Spleen (tissue), 11 donors: ENCODE measurements around the gene PLXNA3. TPM values are rescaled to one million over a fixed set of nuclear protein-coding genes. Genes with fewer than 3 reads are reported as not detected.
A peak's percentile ranks its signal among the peaks of the same experiment; 100 is the strongest.

Source experiments
- DNase-seq: peaks from one replicate; pipeline ENCODE4 v3.0.0-alpha.2; 2020
- H3K27ac ChIP-seq, 8 donors: fragments of 200-600 bp; sonication (generic) in 7 of 8; 1 replicate in 4 of 8; 2 replicates in 4 of 8; pipeline versions ENCODE4 v1.5.0 to v1.8.0; 2016 to 2021; ENCODE audit warnings: inconsistent platforms in 4 of 8, mild to moderate bottlenecking in 4 of 8, moderate library complexity in 1 of 8
- H3K27me3 ChIP-seq, 7 donors: fragments of 200-600 bp; sonication (generic) in 6 of 7; replicated peaks in 1 of 7; 1 replicate in 4 of 7; 2 replicates in 3 of 7; pipeline versions ENCODE4 v1.5.0 to v1.8.0; 2016 to 2021; ENCODE audit warnings: inconsistent platforms in 3 of 7, mild to moderate bottlenecking in 1 of 7
- H3K36me3 ChIP-seq, 6 donors: fragments of 200-600 bp; sonication (generic) in 5 of 6; 1 replicate in 4 of 6; 2 replicates in 2 of 6; pipeline versions ENCODE4 v1.5.0 to v1.8.0; 2016 to 2021; ENCODE audit warnings: inconsistent platforms in 2 of 6
- H3K4me1 ChIP-seq, 6 donors: fragments of 200-600 bp; sonication (generic) in 5 of 6; 1 replicate in 3 of 6; 2 replicates in 3 of 6; pipeline versions ENCODE4 v1.5.0 to v1.8.0; 2016 to 2021; ENCODE audit warnings: inconsistent platforms in 3 of 6
- H3K4me3 ChIP-seq, 8 donors: fragments of 200-600 bp; sonication (generic) in 7 of 8; 1 replicate in 4 of 8; 2 replicates in 4 of 8; pipeline versions ENCODE4 v1.5.0 to v1.8.0; 2016 to 2021; ENCODE audit warnings: inconsistent platforms in 4 of 8, mild to moderate bottlenecking in 4 of 8, moderate library complexity in 2 of 8
- H3K9me3 ChIP-seq, 8 donors: fragments of 200-600 bp; sonication (generic) in 7 of 8; 1 replicate in 4 of 8; 2 replicates in 4 of 8; pipeline versions ENCODE4 v1.5.0 to v1.8.0; 2016 to 2021; ENCODE audit warnings: inconsistent platforms in 4 of 8
- CTCF ChIP-seq, 11 experiments: fragments of 200-600 bp in 7 of 11; fragments of 450-650 bp in 4 of 11; sonication (generic) in 4 of 11; IDR thresholded peaks in 8 of 11; conservative IDR thresholded peaks in 3 of 11; 1 replicate in 7 of 11; 2 replicates in 4 of 11; pipeline versions ENCODE4 v1.4.0 to v1.8.0; 2016 to 2021; ENCODE audit warnings: antibody characterized with exemption in 11 of 11, inconsistent platforms in 4 of 11, mild to moderate bottlenecking in 1 of 11
- POLR2A ChIP-seq, 3 donors: fragments of 450-650 bp; IDR thresholded peaks; one replicate each; pipeline ENCODE4 v1.5.1; 2017; ENCODE audit warnings: antibody characterized with exemption in 3 of 3, mild to moderate bottlenecking in 1 of 3
- POLR2AphosphoS5 ChIP-seq, 3 donors: sonication (generic); formaldehyde crosslinking; IDR thresholded peaks; one replicate each; pipeline ENCODE4 v1.5.1; 2017; ENCODE audit warnings: antibody characterized with exemption in 3 of 3
- WGBS, 5 donors: extraction: QIAGEN DNeasy Blood & Tissue Kit in 3 of 5; methylation state at CpG; one replicate each; pipeline versions ENCODE4 v1.1.5 to v1.1.7; 2013 to 2018; 5-methylcytosine and 5-hydroxymethylcytosine counted together
- intact Hi-C: fragments of 100-400 bp; cut with DNase I; formaldehyde crosslinking; loops from one replicate; pipeline ENCODE4 v1.15.0; 2023; ENCODE audit warnings: low total_unique reads
- microRNA-seq, 3 donors: library from miRNA; unstranded; fragments of <30 nt; microRNA quantifications; one replicate each; pipeline versions ENCODE4 to v1.1.0, GENCODE V29; 2019 to 2020
- polyA plus RNA-seq, 3 donors: library from polyadenylated mRNA; stranded (reverse); fragments of 200-250 nt; gene quantifications; one replicate each; pipeline ENCODE4 v1.2.1, GENCODE V29; 2013
- small RNA-seq, 4 donors: library from RNA; depleted of rRNA; stranded (forward); fragments of <200 nt; gene quantifications; one replicate each; pipeline ENCODE3, GENCODE V24; 2016
- total RNA-seq, 7 donors: library from RNA; depleted of rRNA in 3 of 7; stranded (reverse); fragments of >200 nt in 3 of 7; fragmentation: NEBNext Ultra II Directional in 4 of 7; extraction: Animal tissue kit (Norgen Biotek cat#: 25700) in 4 of 7; gene quantifications; one replicate each; pipeline versions ENCODE4 v1.1.0 to v1.2.1, GENCODE V29; 2016 to 2021
- donor health status: healthy with polysubstance abuse.
- donor health status: DM: no; HTN: no; CAD: no; lungs with moderate emphysema.
- donor health status: DM: no; HTN: no; CAD: no.
- donor health status: Bipolar disorder and iron deficiency.
- donor health status: healthy.
- donor health status: DM: no; HTN: no; CAD: no.
- donor health status: DM: yes; HTN: yes; CAD: no.

Gene PLXNA3
- total and polyA plus RNA-seq, 10 donors: 2.5 to 46.8 (median 14.7) TPM

GRCh38 chrX:154526901-154527675, 69.0 kb downstream of the PLXNA3 start:
- Histone ChIP-seq H3K4me3 (peak overlapping the region in 2 of 8 donors; percentile 14 to 43), H3K27ac (peak overlapping the region in 7 of 8 donors; percentile 32 to 76 (median 63)), H3K9me3 (no peaks in the 10 kb centered on the region), H3K27me3 (no peaks in the 10 kb centered on the region), H3K4me1 (peaks cover 0 to 11% (median 10%) of the 10 kb centered on the region in 6 donors), H3K36me3 (peaks cover 0 to 20% (median 2%) of the 10 kb centered on the region in 6 donors)
- TF ChIP-seq CTCF (IDR thresholded peaks at IDR 0.05 in 8 of 11, conservative IDR thresholded peaks at IDR 0.05 in 3 of 11): peak in 10 of 11 experiments; percentile 27 to 67 (median 51)
- no peak for TF ChIP-seq POLR2A (IDR thresholded peaks at IDR 0.05)
- TF ChIP-seq POLR2AphosphoS5 (IDR thresholded peaks at IDR 0.05): peak; percentile 46 to 56 (median 55)
- DNase-seq: peak; percentile 89
- WGBS, 5 donors: 6 to 33% (median 17%) methylated on average over 15 of the region's 15 CpGs; no CpG with 5 or more reads in 1 of the 5 donors
- intact Hi-C loops: no loop called here

Small RNA genes lying within 50 kb of the gene (microRNA-seq; reads per million reads assigned to microRNA genes)
- 0 to 1.1 (median 0.85) reads per million in 3 donors for gene MIR6858

Small RNA genes lying within 50 kb of the gene (small RNA-seq; reads per million reads assigned to genes)
- 0 to 0.29 (median 0.03) reads per million in 4 donors for gene MIR6858
- 0 reads per million in 4 donors for gene RN7SL697P

Other genes with a start within 250 kb of the PLXNA3 start
- gene OPN1MW2, start 238.5 kb upstream of the PLXNA3 start, total RNA-seq: not detected
- not detected for gene OPN1MW2, start 238.5 kb upstream of the PLXNA3 start, polyA plus RNA-seq
- gene OPN1MW3, start 200.7 kb upstream of the PLXNA3 start, total RNA-seq: not detected
- gene OPN1MW3, start 200.7 kb upstream of the PLXNA3 start, polyA plus RNA-seq: not detected
- gene TEX28, start 163.2 kb upstream of the PLXNA3 start, total RNA-seq: not detected
- not detected for gene TEX28, start 163.2 kb upstream of the PLXNA3 start, polyA plus RNA-seq
- gene TKTL1, start 162.5 kb upstream of the PLXNA3 start, total RNA-seq: 1 to 10 TPM in 3 of 7 donors, under 1 TPM in 3, not detected in 1; 0.42 to 3.7 (median 1.2) TPM
- gene TKTL1, start 162.5 kb upstream of the PLXNA3 start, polyA plus RNA-seq: under 1 TPM; 0.13 to 0.57 (median 0.24) TPM
- gene FLNA, start 83.6 kb upstream of the PLXNA3 start, total RNA-seq: 1,000 to 10,000 TPM in 1 of 7 donors, 100 to 1,000 TPM in 6; 401 to 1,447 (median 668) TPM
- 100 to 1,000 TPM; 259 to 548 (median 322) TPM for gene FLNA, start 83.6 kb upstream of the PLXNA3 start, polyA plus RNA-seq
- gene EMD, start 79.0 kb upstream of the PLXNA3 start, total RNA-seq: 10 to 100 TPM; 29.8 to 56.3 (median 49.9) TPM
- 10 to 100 TPM; 77.8 to 83.1 (median 78.9) TPM for gene EMD, start 79.0 kb upstream of the PLXNA3 start, polyA plus RNA-seq
- gene RPL10, start 59.9 kb upstream of the PLXNA3 start, total RNA-seq: 1,000 to 10,000 TPM; 2,711 to 4,089 (median 3,238) TPM
- 1,000 to 10,000 TPM; 6,919 to 9,324 (median 8,870) TPM for gene RPL10, start 59.9 kb upstream of the PLXNA3 start, polyA plus RNA-seq
- gene DNASE1L1, start 49.0 kb upstream of the PLXNA3 start, total RNA-seq: 10 to 100 TPM; 25.9 to 54.5 (median 43.5) TPM
- gene DNASE1L1, start 49.0 kb upstream of the PLXNA3 start, polyA plus RNA-seq: 10 to 100 TPM; 18.1 to 26.5 (median 22.5) TPM
- 100 to 1,000 TPM in 1 of 7 donors, 10 to 100 TPM in 6; 70.1 to 107 (median 76.3) TPM for gene TAFAZZIN, start 46.7 kb upstream of the PLXNA3 start, total RNA-seq
- gene TAFAZZIN, start 46.7 kb upstream of the PLXNA3 start, polyA plus RNA-seq: 100 to 1,000 TPM in 2 of 3 donors, 10 to 100 TPM in 1; 65.7 to 135 (median 115) TPM
- gene ATP6AP1, start 29.6 kb upstream of the PLXNA3 start, total RNA-seq: 100 to 1,000 TPM in 3 of 7 donors, 10 to 100 TPM in 4; 80.3 to 127 (median 99.9) TPM
- gene ATP6AP1, start 29.6 kb upstream of the PLXNA3 start, polyA plus RNA-seq: 10 to 100 TPM; 34.2 to 62.3 (median 44.1) TPM
- gene GDI1, start 21.1 kb upstream of the PLXNA3 start, total RNA-seq: 100 to 1,000 TPM in 6 of 7 donors, 10 to 100 TPM in 1; 88.7 to 137 (median 111) TPM
- gene GDI1, start 21.1 kb upstream of the PLXNA3 start, polyA plus RNA-seq: 100 to 1,000 TPM in 2 of 3 donors, 10 to 100 TPM in 1; 56.2 to 125 (median 107) TPM
- gene FAM50A, start 14.1 kb upstream of the PLXNA3 start, total RNA-seq: 10 to 100 TPM; 30.3 to 53.9 (median 45.5) TPM
- 100 to 1,000 TPM in 1 of 3 donors, 10 to 100 TPM in 2; 65.7 to 123 (median 99.4) TPM for gene FAM50A, start 14.1 kb upstream of the PLXNA3 start, polyA plus RNA-seq
- 10 to 100 TPM; 11.8 to 25.2 (median 16.7) TPM for gene LAGE3, start 21.0 kb downstream of the PLXNA3 start, total RNA-seq
- gene LAGE3, start 21.0 kb downstream of the PLXNA3 start, polyA plus RNA-seq: 10 to 100 TPM; 15.0 to 27.7 (median 27.3) TPM
- gene UBL4A, start 28.3 kb downstream of the PLXNA3 start, total RNA-seq: 10 to 100 TPM; 18.6 to 36.3 (median 23.1) TPM
- gene UBL4A, start 28.3 kb downstream of the PLXNA3 start, polyA plus RNA-seq: 10 to 100 TPM; 13.4 to 27.1 (median 20.6) TPM
- gene SLC10A3, start 32.3 kb downstream of the PLXNA3 start, total RNA-seq: 10 to 100 TPM; 15.9 to 21.8 (median 17.4) TPM
- gene SLC10A3, start 32.3 kb downstream of the PLXNA3 start, polyA plus RNA-seq: 10 to 100 TPM; 11.0 to 17.0 (median 14.1) TPM
- gene FAM3A, start 58.0 kb downstream of the PLXNA3 start, total RNA-seq: 10 to 100 TPM; 29.1 to 38.1 (median 34.7) TPM
- 10 to 100 TPM; 35.2 to 54.5 (median 52.3) TPM for gene FAM3A, start 58.0 kb downstream of the PLXNA3 start, polyA plus RNA-seq
- 10 to 100 TPM; 57.0 to 93.1 (median 70.3) TPM for gene G6PD, start 88.6 kb downstream of the PLXNA3 start, total RNA-seq
- 10 to 100 TPM; 15.5 to 34.2 (median 15.7) TPM for gene G6PD, start 88.6 kb downstream of the PLXNA3 start, polyA plus RNA-seq
- 10 to 100 TPM; 18.9 to 66.6 (median 39.1) TPM for gene IKBKG, start 89.3 kb downstream of the PLXNA3 start, total RNA-seq
- gene IKBKG, start 89.3 kb downstream of the PLXNA3 start, polyA plus RNA-seq: 10 to 100 TPM; 21.5 to 52.8 (median 49.9) TPM
- not detected for gene CTAG1A, start 126.9 kb downstream of the PLXNA3 start, total RNA-seq
- not detected for gene CTAG1A, start 126.9 kb downstream of the PLXNA3 start, polyA plus RNA-seq
- gene CTAG1B, start 161.0 kb downstream of the PLXNA3 start, total RNA-seq: not detected
- not detected for gene CTAG1B, start 161.0 kb downstream of the PLXNA3 start, polyA plus RNA-seq
- gene CTAG2, start 195.3 kb downstream of the PLXNA3 start, total RNA-seq: under 1 TPM in 1 of 7 donors, not detected in 6; 0.46 TPM
- gene CTAG2, start 195.3 kb downstream of the PLXNA3 start, polyA plus RNA-seq: 1 to 10 TPM in 1 of 3 donors, under 1 TPM in 1, not detected in 1; 0.10 to 7.9 TPM